ENCODE data around the gene RPL7A. TPM values are rescaled to one million over a fixed set of nuclear protein-coding genes. Genes with fewer than 3 reads are reported as not detected.
"Not testable (repeated sequence)": the region's sequence is repeated elsewhere in the genome, so short reads cannot be mapped to it uniquely, and the experiment has no call there.

Gene RPL7A
- total and polyA plus RNA-seq, 7 donors, result 1,013 to 3,403 (median 1,526) TPM

DNA sequence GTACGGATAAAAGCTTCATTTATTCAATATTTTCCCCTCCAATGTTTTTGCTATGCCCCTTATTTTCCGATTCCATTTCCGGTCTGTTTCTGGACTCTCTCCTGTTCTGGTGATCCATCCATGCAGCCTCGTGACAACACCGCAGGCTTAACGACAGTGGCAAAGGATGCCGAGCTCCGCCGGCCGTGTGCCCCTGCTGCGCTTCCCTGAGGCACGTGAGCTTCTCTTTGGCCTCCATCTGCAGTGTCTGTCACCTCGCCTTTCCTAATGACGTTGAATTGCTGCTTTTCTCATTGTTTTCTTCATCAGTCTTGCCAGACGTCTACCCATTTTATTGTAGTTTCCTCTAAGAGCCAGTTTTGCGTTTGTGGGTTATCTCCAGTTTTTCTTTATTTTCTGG, 40.7 kb upstream of the RPL7A start:
- ATAC-seq (no peak), DNase-seq (no peak)
- intact Hi-C loops (cut with DNase I), result no loop called here
- Histone ChIP-seq H3K36me3 (ENCODE audit: insufficient read depth in 1 of 2, low read depth in 1 of 2) (no peaks in the 10 kb centered on the region), H3K4me1 (no peaks in the 10 kb centered on the region), H3K9me3 (no peaks in the 10 kb centered on the region), H3K4me3 (no peak overlapping the region), H3K27me3 (ENCODE audit: insufficient read depth in 3 of 3, low read length in 2 of 3) (peaks cover 0 to 33% (median 8%) of the 10 kb centered on the region in 3 donors), H3K27ac (no peak overlapping the region)
- WGBS, 3 donors, result 54 to 66% (median 58%) methylated on average over 16 of the region's 16 CpGs
- TF ChIP-seq, protein P1, sequence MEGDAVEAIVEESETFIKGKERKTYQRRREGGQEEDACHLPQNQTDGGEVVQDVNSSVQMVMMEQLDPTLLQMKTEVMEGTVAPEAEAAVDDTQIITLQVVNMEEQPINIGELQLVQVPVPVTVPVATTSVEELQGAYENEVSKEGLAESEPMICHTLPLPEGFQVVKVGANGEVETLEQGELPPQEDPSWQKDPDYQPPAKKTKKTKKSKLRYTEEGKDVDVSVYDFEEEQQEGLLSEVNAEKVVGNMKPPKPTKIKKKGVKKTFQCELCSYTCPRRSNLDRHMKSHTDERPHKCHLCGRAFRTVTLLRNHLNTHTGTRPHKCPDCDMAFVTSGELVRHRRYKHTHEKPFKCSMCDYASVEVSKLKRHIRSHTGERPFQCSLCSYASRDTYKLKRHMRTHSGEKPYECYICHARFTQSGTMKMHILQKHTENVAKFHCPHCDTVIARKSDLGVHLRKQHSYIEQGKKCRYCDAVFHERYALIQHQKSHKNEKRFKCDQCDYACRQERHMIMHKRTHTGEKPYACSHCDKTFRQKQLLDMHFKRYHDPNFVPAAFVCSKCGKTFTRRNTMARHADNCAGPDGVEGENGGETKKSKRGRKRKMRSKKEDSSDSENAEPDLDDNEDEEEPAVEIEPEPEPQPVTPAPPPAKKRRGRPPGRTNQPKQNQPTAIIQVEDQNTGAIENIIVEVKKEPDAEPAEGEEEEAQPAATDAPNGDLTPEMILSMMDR (IDR thresholded peaks at IDR 0.05), result no peak

DNA sequence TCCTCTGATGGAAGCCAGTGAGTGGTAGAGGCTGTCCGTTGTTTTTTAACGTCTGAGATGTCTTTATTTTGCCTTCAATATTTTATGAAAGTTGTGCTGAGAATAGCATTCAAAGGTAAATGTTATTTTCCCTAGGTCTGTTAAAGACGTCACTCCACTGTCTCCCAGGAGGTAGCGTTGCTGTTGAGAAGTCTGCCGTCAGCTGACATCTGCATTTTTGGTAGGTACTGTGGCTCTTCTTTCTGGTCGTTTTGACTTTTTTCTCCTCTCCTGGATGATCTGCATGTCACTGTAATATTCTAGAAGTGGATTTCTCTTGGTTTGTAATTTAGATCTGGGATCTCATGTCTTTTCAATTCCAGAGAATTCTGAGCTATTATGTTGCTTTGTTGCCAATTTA, 38.4 kb upstream of the RPL7A start:
- H3K9me3 ChIP-seq, result no peaks in the 10 kb centered on the region
- no peak overlapping the region for H3K27ac ChIP-seq
- intact Hi-C loops (cut with DNase I), result no loop called here
- DNase-seq, result no peak
- ATAC-seq, result no peak
- H3K4me3 ChIP-seq, result no peak overlapping the region
- no peaks in the 10 kb centered on the region for H3K4me1 ChIP-seq
- 78 to 85% (median 81%) methylated on average over 6 of the region's 6 CpGs for WGBS, 3 donors
- H3K36me3 ChIP-seq (ENCODE audit: insufficient read depth in 1 of 2, low read depth in 1 of 2), result no peaks in the 10 kb centered on the region
- peaks cover 0 to 25% (median 0%) of the 10 kb centered on the region in 3 donors for H3K27me3 ChIP-seq (ENCODE audit: insufficient read depth in 3 of 3, low read length in 2 of 3)
- TF ChIP-seq, protein P1 (IDR thresholded peaks at IDR 0.05), result no peak

DNA sequence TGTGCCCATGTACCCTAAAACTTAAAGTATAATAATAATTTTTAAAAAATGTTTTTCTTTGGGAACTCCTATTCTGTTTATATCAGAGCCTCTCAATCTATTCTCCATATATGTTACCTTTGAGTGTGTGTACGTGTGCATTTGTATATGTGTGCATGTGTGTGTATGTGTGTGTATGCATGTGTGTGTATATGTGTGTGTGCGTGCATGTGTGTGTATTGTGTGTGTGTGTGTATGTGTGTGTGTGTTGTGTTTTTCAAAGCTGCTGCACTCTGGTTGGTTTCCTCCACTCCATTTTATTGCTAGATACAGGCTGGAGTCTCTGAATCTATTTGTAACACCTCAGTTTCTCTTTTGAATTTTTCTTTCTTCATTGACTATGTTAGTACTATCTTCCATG, 32.0 kb upstream of the RPL7A start:
- no peaks in the 10 kb centered on the region for H3K4me1 ChIP-seq
- H3K9me3 ChIP-seq, result no peaks in the 10 kb centered on the region
- no peak overlapping the region for H3K27ac ChIP-seq
- WGBS, 3 donors, result 76 to 78% (median 77%) methylated on average over 2 of the region's 2 CpGs
- H3K4me3 ChIP-seq, result no peak overlapping the region
- no peaks in the 10 kb centered on the region for H3K36me3 ChIP-seq (ENCODE audit: insufficient read depth in 1 of 2, low read depth in 1 of 2)
- no peaks in the 10 kb centered on the region for H3K27me3 ChIP-seq (ENCODE audit: insufficient read depth in 3 of 3, low read length in 2 of 3)
- DNase-seq (no peak), ATAC-seq (no peak)
- TF ChIP-seq, protein P1 (IDR thresholded peaks at IDR 0.05), result no peak
- intact Hi-C loops (cut with DNase I), result no loop called here

DNA sequence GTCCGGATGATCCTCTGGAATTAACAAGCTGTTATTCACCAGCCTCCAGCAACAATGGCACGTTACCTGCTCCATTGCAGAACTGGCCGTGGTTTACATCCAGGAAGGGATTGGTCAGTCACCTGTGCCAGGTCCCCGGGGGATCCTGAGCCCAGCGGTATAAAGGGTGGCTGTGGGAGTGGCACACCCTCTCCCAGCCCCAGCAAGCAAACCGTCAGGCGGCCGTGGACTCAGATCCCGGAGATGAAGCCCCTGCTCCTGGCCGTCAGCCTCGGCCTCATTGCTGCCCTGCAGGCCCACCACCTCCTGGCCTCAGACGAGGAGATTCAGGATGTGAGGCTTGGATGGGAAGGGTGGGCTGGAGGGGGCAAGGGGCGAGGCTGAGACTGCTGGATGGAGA, 30.5 kb upstream of the RPL7A start:
- H3K36me3 ChIP-seq (ENCODE audit: insufficient read depth in 1 of 2, low read depth in 1 of 2); H3K9me3 ChIP-seq; H3K27me3 ChIP-seq (ENCODE audit: insufficient read depth in 3 of 3, low read length in 2 of 3); ATAC-seq; DNase-seq; H3K4me3 ChIP-seq; H3K27ac ChIP-seq; H3K4me1 ChIP-seq; intact Hi-C loops (cut with DNase I): not testable (repeated sequence)
- WGBS, 3 donors, result 68 to 74% (median 72%) methylated on average over 12 to 13 of the region's 13 CpGs

DNA sequence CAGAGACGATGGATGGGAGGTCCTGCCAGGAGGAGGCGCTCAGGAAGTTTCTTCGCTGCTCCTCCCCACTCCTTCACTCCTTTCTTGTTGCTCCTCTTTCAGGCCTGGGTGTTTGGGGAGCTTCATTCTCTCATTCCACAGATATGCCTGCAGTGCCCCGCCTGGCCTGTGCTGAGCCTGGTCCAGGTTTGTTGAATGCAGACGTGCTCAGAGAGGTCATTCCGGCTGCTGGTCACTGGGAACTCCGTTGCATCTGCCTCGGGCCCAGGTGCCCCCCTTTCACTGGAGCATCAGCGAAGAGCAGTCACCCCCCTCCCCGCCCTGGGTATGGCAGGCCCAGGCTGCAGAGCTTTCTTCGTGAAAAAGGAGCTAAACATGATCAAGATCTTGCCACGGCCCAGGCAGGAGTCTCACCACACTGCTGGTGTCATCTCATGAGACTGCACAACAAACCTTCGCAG, 27.6 kb upstream of the RPL7A start:
- no peak for ATAC-seq
- DNase-seq, result no peak
- H3K27ac ChIP-seq, result no peak overlapping the region
- WGBS, 3 donors, result 69 to 77% (median 76%) methylated on average over 13 of the region's 13 CpGs
- TF ChIP-seq, protein P1 (IDR thresholded peaks at IDR 0.05), result no peak
- H3K36me3 ChIP-seq (ENCODE audit: insufficient read depth in 1 of 2, low read depth in 1 of 2), result no peaks in the 10 kb centered on the region
- H3K4me3 ChIP-seq, result no peak overlapping the region
- no peaks in the 10 kb centered on the region for H3K4me1 ChIP-seq
- H3K9me3 ChIP-seq, result no peaks in the 10 kb centered on the region
- H3K27me3 ChIP-seq (ENCODE audit: insufficient read depth in 3 of 3, low read length in 2 of 3), result no peaks in the 10 kb centered on the region
- intact Hi-C loops (cut with DNase I), result no loop called here
